ENCODE data around the gene PIBF1. TPM values are rescaled to one million over a fixed set of nuclear protein-coding genes. Genes with fewer than 3 reads are reported as not detected.
"Not testable (repeated sequence)": the region's sequence is repeated elsewhere in the genome, so short reads cannot be mapped to it uniquely, and the experiment has no call there.

PIBF1 gene
- total and polyA plus RNA-seq, 2 donors (not counting 1 experiment from before 2014, with no cell fraction given), result 9.6 to 25.1 TPM

DNA sequence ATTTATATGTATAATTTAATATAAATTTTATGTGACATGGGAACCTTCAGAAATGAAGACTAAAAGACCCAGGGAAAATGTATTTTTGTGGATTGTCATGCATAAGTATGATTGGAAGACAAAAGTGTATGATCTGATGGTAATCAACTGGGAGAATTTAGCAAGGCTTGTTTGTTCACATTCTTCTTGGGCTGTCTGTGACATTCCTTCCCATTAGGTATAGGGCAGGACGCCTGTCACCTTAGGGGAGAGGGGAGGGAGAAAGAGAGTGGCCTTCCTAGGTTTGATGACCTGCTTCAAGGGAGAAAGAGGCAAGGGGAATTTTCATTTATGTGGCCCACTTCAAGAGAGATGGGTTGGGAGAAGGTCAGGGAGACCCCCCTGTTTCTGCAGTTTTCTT is 22.4 kb downstream of the PIBF1 start:
- no peaks in the 10 kb centered on the region for H3K79me2 ChIP-seq (ENCODE audit: control insufficient read depth, insufficient read depth, low read length)
- H3K9me3 ChIP-seq (ENCODE audit: control insufficient read depth, insufficient read depth, low read depth, low read length), result no peaks in the 10 kb centered on the region
- H3K4me3 ChIP-seq (replicated peaks in 1 of 4; ENCODE audit: control extremely low read depth in 1 of 4, insufficient read depth in 1 of 4, low read depth in 3 of 4, low read length in 4 of 4), result no peak overlapping the region
- H3K4me2 ChIP-seq (ENCODE audit: extremely low read depth, insufficient read depth, low read length), result no peak overlapping the region
- no peaks in the 10 kb centered on the region for H3K4me1 ChIP-seq (ENCODE audit: control insufficient read depth, extremely low read depth, insufficient read depth, low read length)
- H3K27me3 ChIP-seq (ENCODE audit: control insufficient read depth, insufficient read depth, low read length), result no peaks in the 10 kb centered on the region
- no peak overlapping the region for H2AFZ ChIP-seq (ENCODE audit: low read length)
- no peak overlapping the region for H3K9ac ChIP-seq (ENCODE audit: insufficient read depth, low read length)
- no peaks in the 10 kb centered on the region for H4K20me1 ChIP-seq (ENCODE audit: control insufficient read depth, extremely low read depth, insufficient read depth, low read length)
- TF ChIP-seq, protein P1, sequence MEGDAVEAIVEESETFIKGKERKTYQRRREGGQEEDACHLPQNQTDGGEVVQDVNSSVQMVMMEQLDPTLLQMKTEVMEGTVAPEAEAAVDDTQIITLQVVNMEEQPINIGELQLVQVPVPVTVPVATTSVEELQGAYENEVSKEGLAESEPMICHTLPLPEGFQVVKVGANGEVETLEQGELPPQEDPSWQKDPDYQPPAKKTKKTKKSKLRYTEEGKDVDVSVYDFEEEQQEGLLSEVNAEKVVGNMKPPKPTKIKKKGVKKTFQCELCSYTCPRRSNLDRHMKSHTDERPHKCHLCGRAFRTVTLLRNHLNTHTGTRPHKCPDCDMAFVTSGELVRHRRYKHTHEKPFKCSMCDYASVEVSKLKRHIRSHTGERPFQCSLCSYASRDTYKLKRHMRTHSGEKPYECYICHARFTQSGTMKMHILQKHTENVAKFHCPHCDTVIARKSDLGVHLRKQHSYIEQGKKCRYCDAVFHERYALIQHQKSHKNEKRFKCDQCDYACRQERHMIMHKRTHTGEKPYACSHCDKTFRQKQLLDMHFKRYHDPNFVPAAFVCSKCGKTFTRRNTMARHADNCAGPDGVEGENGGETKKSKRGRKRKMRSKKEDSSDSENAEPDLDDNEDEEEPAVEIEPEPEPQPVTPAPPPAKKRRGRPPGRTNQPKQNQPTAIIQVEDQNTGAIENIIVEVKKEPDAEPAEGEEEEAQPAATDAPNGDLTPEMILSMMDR (conservative IDR thresholded peaks at IDR 0.05 in 1 of 2, IDR thresholded peaks at IDR 0.05 in 1 of 2; ENCODE audit: low read depth in 1 of 2, low read length in 2 of 2), result no peak
- no peak for TF ChIP-seq EZH2 (IDR thresholded peaks at IDR 0.05; ENCODE audit: low read length, missing control alignments)
- no peak overlapping the region for H3K27ac ChIP-seq (ENCODE audit: insufficient read depth, low read length)
- no peaks in the 10 kb centered on the region for H3K36me3 ChIP-seq (ENCODE audit: control insufficient read depth, insufficient read depth, low read length)
- no peak for DNase-seq (ENCODE audit: low read depth in 2 of 2)

DNA sequence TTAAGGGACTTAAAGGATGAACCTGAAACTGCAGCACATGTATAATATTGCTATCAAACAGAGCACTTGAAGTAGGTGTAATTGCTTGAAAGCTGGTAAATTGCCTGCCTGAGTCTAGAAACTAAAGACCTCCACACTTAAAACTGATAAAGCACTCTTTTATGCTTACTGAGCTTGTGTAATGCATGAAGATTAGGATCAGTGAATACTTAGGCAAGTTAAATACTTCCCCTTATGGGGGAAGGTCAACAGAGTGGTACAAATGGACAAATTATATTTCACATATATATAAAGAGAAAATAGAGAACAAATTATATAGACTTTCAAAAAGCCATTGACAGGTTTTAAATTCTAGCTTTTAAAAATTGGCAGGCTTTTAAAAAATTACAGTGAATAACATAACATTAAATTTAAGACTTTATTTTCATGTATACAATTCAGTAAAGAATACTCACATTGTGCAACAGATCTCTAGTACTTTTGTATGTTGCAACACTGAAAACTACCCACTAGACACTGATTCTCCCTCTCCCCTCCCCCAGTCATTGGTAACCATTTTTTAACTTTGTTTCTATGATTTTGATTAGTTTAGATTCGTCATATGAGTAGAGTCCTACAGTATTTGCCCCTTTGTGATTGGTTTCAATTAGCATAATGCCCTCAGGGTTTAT is 23.9 kb downstream of the PIBF1 start:
- no peak overlapping the region for H3K27ac ChIP-seq (ENCODE audit: insufficient read depth, low read length)
- no peaks in the 10 kb centered on the region for H3K36me3 ChIP-seq (ENCODE audit: control insufficient read depth, insufficient read depth, low read length)
- no peaks in the 10 kb centered on the region for H4K20me1 ChIP-seq (ENCODE audit: control insufficient read depth, extremely low read depth, insufficient read depth, low read length)
- no peak overlapping the region for H3K9ac ChIP-seq (ENCODE audit: insufficient read depth, low read length)
- DNase-seq (ENCODE audit: low read depth in 2 of 2), result peak in 1 of 2 donors; percentile 3
- no peaks in the 10 kb centered on the region for H3K79me2 ChIP-seq (ENCODE audit: control insufficient read depth, insufficient read depth, low read length)
- H3K4me3 ChIP-seq (replicated peaks in 1 of 4; ENCODE audit: control extremely low read depth in 1 of 4, insufficient read depth in 1 of 4, low read depth in 3 of 4, low read length in 4 of 4), result no peak overlapping the region
- H2AFZ ChIP-seq (ENCODE audit: low read length), result no peak overlapping the region
- no peak for TF ChIP-seq EZH2 (IDR thresholded peaks at IDR 0.05; ENCODE audit: low read length, missing control alignments)
- H3K4me1 ChIP-seq (ENCODE audit: control insufficient read depth, extremely low read depth, insufficient read depth, low read length), result no peaks in the 10 kb centered on the region
- H3K4me2 ChIP-seq (ENCODE audit: extremely low read depth, insufficient read depth, low read length), result no peak overlapping the region
- no peaks in the 10 kb centered on the region for H3K27me3 ChIP-seq (ENCODE audit: control insufficient read depth, insufficient read depth, low read length)
- no peaks in the 10 kb centered on the region for H3K9me3 ChIP-seq (ENCODE audit: control insufficient read depth, insufficient read depth, low read depth, low read length)

DNA sequence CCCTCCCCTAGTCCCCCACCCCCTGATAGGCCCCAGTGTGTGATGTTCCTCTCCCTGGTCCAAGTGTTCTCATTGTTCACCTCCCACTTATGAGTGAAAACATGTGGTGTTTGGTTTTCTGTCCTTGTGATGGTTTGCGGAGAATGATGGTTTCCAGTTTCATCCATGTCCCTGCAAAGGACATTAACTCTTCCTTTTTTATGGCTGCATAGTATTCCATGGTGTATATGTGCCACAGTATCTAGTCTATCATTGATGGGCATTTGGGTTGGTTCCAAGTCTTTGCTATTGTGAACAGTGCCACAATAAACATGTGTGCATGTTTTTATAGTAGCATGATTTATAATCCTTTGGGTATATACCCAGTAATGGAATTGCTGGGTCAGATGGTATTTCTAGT is 24.6 kb downstream of the PIBF1 start:
- H3K27me3 ChIP-seq (ENCODE audit: control insufficient read depth, insufficient read depth, low read length); H3K4me2 ChIP-seq (ENCODE audit: extremely low read depth, insufficient read depth, low read length); H3K36me3 ChIP-seq (ENCODE audit: control insufficient read depth, insufficient read depth, low read length); DNase-seq (ENCODE audit: low read depth in 2 of 2); H3K79me2 ChIP-seq (ENCODE audit: control insufficient read depth, insufficient read depth, low read length); H3K4me3 ChIP-seq (replicated peaks in 1 of 4; ENCODE audit: control extremely low read depth in 1 of 4, insufficient read depth in 1 of 4, low read depth in 3 of 4, low read length in 4 of 4); H4K20me1 ChIP-seq (ENCODE audit: control insufficient read depth, extremely low read depth, insufficient read depth, low read length); H2AFZ ChIP-seq (ENCODE audit: low read length); H3K27ac ChIP-seq (ENCODE audit: insufficient read depth, low read length); H3K9me3 ChIP-seq (ENCODE audit: control insufficient read depth, insufficient read depth, low read depth, low read length); H3K9ac ChIP-seq (ENCODE audit: insufficient read depth, low read length); H3K4me1 ChIP-seq (ENCODE audit: control insufficient read depth, extremely low read depth, insufficient read depth, low read length): not testable (repeated sequence)

DNA sequence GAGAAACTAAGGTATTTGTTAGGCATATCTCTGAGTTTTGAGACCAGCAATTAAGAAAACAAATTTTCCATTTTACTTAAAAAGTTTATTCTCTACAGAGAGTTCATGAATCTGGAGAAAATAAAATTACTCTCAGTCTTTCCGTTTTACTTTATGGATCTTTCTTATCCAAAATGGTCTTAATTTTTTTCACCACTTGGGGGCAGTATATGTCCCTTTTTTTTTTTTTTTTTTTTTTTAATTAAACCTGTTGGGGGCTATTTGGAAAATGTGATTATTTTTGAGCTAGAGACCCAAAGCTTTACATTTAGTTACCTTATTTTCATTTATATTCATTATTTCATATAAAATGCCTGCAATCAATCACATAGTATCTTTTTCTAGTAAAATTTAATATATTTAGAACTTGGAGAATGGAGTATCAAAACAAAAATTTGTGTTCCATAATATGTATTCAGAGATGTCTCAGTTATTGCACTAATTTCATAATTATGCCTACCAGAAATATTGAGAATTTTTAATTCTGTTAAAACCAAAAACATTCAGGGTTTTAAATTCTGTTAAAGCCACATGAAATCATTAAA is 27.1 kb downstream of the PIBF1 start:
- Histone ChIP-seq H3K9ac (ENCODE audit: insufficient read depth, low read length) (no peak overlapping the region), H2AFZ (ENCODE audit: low read length) (no peak overlapping the region), H3K4me3 (replicated peaks in 1 of 4; ENCODE audit: control extremely low read depth in 1 of 4, insufficient read depth in 1 of 4, low read depth in 3 of 4, low read length in 4 of 4) (no peak overlapping the region), H3K27ac (ENCODE audit: insufficient read depth, low read length) (no peak overlapping the region), H3K4me1 (ENCODE audit: control insufficient read depth, extremely low read depth, insufficient read depth, low read length) (no peaks in the 10 kb centered on the region), H3K9me3 (ENCODE audit: control insufficient read depth, insufficient read depth, low read depth, low read length) (no peaks in the 10 kb centered on the region), H3K36me3 (ENCODE audit: control insufficient read depth, insufficient read depth, low read length) (no peaks in the 10 kb centered on the region), H3K79me2 (ENCODE audit: control insufficient read depth, insufficient read depth, low read length) (no peaks in the 10 kb centered on the region), H3K4me2 (ENCODE audit: extremely low read depth, insufficient read depth, low read length) (no peak overlapping the region), H4K20me1 (ENCODE audit: control insufficient read depth, extremely low read depth, insufficient read depth, low read length) (no peaks in the 10 kb centered on the region), H3K27me3 (ENCODE audit: control insufficient read depth, insufficient read depth, low read length) (no peaks in the 10 kb centered on the region)
- TF ChIP-seq EZH2 (IDR thresholded peaks at IDR 0.05; ENCODE audit: low read length, missing control alignments), result no peak
- TF ChIP-seq, protein P1 (conservative IDR thresholded peaks at IDR 0.05 in 1 of 2, IDR thresholded peaks at IDR 0.05 in 1 of 2; ENCODE audit: low read depth in 1 of 2, low read length in 2 of 2), result peak in 1 of 2 donors; percentile 29
- DNase-seq (ENCODE audit: low read depth in 2 of 2), result peak in 1 of 2 donors; percentile 23

Data from fibroblast of lung (primary cell).